HUES48 (cell line): ENCODE measurements around the gene ICE1.
"Not testable (repeated sequence)": the region's sequence is repeated elsewhere in the genome, so short reads cannot be mapped to it uniquely, and the experiment has no call there.

Experiments used
- H3K27ac ChIP-seq: one replicate; pipeline ENCODE4 v1.7.0; 2013; ENCODE audit warnings: low read depth, low read length, inconsistent platforms
- H3K27me3 ChIP-seq: 2 replicates; pipeline ENCODE4 v1.6.1; 2013; ENCODE audit warnings: mild to moderate bottlenecking, low read length; ENCODE audit not compliant: control insufficient read depth, insufficient read depth
- H3K36me3 ChIP-seq: 2 replicates; pipeline ENCODE4 v1.6.1; 2013; ENCODE audit warnings: low read length; ENCODE audit not compliant: control insufficient read depth, insufficient read depth
- H3K4me1 ChIP-seq: 2 replicates; pipeline ENCODE4 v1.6.1; 2013; ENCODE audit warnings: mild to moderate bottlenecking, low read length; ENCODE audit not compliant: control insufficient read depth, insufficient read depth
- H3K4me3 ChIP-seq: 2 replicates; pipeline ENCODE4 v1.5.1; 2013; ENCODE audit warnings: mild to moderate bottlenecking, low read depth, low read length
- H3K9ac ChIP-seq: 2 replicates; pipeline ENCODE4 v1.6.1; 2013; ENCODE audit warnings: mild to moderate bottlenecking, low read depth, low read length, moderate library complexity
- H3K9me3 ChIP-seq: 2 replicates; pipeline ENCODE4 v1.6.1; 2013; ENCODE audit warnings: low read length; ENCODE audit not compliant: control insufficient read depth, insufficient read depth

The ICE1 gene

DNA sequence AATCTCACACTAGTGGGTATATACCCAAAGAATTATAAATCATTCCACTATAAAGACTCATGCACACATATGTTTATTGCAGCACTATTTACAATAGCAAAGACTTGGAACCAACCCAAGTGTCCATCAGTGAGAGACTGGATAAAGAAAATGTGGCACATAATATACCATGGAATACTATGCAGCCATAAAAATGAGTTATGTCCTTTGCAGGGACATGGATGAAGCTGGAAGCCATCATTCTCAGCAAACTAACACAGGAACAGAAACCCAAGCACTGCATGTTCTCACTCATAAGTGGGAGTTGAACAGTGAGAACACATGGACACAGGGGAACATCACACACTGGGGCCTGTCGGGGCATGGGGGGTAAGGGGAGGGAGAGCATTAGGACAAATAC lies 57.1 kb downstream of the ICE1 start:
- not testable (repeated sequence) for H3K27ac ChIP-seq, H3K4me3 ChIP-seq, H3K9ac ChIP-seq, H3K9me3 ChIP-seq, H3K27me3 ChIP-seq
- Histone ChIP-seq H3K4me1 (peaks cover 14% of the 10 kb centered on the region), H3K36me3 (peaks cover 50% of the 10 kb centered on the region)

DNA sequence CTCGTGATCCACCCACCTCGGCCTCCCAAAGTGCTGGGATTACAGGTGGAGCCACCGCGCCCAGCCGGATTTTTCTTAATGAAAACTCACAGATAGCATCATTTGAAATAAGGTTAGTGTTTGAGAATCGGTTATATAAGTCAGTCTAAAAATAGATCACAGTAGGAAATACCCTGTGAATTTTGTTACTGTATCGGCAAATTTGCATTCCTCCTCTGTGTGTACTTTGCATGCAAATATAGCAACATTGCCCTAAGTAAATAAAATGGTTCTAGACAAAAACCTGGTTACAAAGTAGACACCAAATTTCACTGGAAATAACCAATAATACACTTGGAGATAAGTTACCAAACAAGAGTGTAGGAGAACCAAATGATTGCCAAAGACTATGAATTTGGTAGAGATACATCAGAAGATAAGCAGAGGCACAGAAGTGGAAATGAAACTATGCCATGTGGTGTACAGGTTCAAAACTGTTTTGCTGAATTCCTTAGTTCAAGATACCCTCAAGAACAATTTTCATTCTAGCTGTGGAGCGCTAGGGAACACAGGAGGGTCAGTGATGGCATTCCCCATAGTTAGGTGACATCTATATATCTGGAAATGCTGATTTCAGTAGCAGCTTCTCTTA lies 58.1 kb downstream of the ICE1 start:
- Histone ChIP-seq H3K4me1 (peaks cover 14% of the 10 kb centered on the region), H3K4me3 (no peak overlapping the region), H3K9me3 (no peaks in the 10 kb centered on the region), H3K36me3 (peaks cover 48% of the 10 kb centered on the region), H3K27me3 (no peaks in the 10 kb centered on the region), H3K27ac (no peak overlapping the region), H3K9ac (no peak overlapping the region)

DNA sequence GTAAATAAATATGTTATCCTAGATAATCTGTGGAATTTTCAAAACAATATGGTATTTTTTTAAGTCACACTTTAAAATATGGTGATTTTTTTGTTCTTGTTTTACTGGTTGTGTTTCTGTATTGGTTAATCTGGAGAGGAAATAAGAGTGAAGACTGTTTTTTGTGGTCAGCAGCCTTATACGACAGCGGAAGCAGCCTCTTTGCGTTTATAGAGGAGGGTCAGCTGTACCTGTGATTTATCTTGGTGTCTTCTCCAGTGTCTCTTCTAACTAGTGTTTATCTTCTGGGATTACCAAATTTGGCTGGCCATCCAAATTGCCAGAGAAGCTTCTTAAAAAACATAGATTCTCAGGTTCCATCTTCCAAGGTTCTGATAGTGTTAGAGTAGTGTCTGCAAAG lies 58.7 kb downstream of the ICE1 start:
- Histone ChIP-seq H3K27ac (no peak overlapping the region), H3K4me3 (no peak overlapping the region), H3K36me3 (peaks cover 49% of the 10 kb centered on the region), H3K4me1 (peaks cover 14% of the 10 kb centered on the region), H3K9ac (no peak overlapping the region), H3K9me3 (no peaks in the 10 kb centered on the region), H3K27me3 (no peaks in the 10 kb centered on the region)

DNA sequence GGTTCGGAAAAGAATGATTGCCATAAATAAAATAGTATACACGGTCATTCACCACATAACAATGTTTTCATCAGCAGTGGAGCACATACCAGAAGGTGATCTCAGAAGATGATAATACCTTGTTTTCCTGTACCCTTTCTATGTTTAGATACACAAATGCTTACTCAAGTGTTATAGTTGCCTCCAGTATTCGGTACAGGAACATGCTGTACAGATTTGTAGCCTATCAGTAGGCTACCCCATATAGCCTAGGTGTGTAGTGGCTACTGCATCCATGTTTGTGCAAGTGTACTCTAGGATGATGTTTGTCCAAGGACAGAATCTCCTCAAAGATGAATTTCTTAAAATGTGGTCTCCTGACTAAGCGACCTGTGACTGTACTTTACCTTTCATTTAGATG lies 59.2 kb downstream of the ICE1 start:
- Histone ChIP-seq H3K4me3 (no peak overlapping the region), H3K36me3 (peaks cover 49% of the 10 kb centered on the region), H3K4me1 (peaks cover 14% of the 10 kb centered on the region), H3K9ac (no peak overlapping the region), H3K27ac (no peak overlapping the region), H3K9me3 (no peaks in the 10 kb centered on the region), H3K27me3 (no peaks in the 10 kb centered on the region)

DNA sequence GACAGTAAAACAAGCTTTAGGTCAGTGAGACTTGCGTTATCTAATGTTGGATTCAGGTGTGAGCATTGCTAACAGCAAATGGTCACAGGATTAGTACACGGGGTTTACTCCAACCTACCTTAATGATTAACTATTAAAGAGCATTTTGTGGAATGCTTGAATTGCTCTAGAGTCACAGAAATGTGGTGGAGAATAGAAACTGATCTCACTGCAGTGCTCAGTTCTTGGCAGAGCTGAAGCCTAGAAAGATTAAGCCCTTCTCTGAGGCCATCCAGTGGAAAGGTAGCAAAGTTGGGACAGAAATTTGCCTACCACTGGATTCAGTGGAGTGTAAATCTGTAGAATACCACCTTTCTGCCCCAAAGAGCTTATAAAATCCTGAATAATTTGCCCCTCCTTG lies 60.9 kb downstream of the ICE1 start:
- no peaks in the 10 kb centered on the region for H3K9me3 ChIP-seq
- H3K27me3 ChIP-seq: no peaks in the 10 kb centered on the region
- peak overlapping the region; percentile 1 for H3K27ac ChIP-seq
- H3K4me3 ChIP-seq: no peak overlapping the region
- peaks cover 14% of the 10 kb centered on the region for H3K4me1 ChIP-seq
- H3K36me3 ChIP-seq: peaks cover 50% of the 10 kb centered on the region
- no peak overlapping the region for H3K9ac ChIP-seq

DNA sequence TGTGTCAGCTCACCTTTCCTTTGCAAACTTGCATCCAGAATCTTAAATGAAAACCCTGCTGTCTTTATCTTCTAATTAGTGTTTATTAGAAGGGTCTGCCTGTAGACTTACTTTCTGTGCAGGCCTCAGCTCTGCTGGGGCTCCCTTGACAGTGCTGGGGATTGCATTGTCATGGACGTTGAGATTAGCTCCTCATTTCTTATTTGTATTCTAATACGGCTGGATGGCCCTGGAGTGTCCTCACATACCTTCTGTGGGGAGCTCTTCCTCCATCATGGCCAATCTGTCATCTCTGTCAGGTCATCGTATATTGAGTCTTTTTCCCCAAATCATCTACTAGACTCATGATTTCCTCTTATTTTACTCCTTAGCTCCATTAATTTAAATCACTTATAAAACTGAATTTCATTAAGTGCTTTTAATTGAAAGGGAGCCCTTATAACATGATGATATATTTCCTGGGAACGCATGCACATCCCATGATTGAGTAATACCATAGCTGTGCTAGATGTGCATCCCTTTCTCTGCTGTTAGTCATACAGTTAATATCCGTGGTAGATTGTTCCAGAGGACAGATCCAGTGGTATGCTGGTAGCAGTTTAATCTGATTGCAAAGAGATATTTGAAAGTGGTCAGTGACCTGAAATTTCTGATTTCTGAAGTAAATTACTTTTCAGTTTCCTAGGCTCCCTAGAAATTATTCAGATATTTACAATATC lies 61.6 kb downstream of the ICE1 start:
- H3K9ac ChIP-seq: no peak overlapping the region
- H3K27me3 ChIP-seq: no peaks in the 10 kb centered on the region
- H3K36me3 ChIP-seq: peaks cover 51% of the 10 kb centered on the region
- peak overlapping the region; percentile 1 for H3K27ac ChIP-seq
- no peak overlapping the region for H3K4me3 ChIP-seq
- H3K4me1 ChIP-seq: peaks cover 14% of the 10 kb centered on the region
- H3K9me3 ChIP-seq: no peaks in the 10 kb centered on the region

DNA sequence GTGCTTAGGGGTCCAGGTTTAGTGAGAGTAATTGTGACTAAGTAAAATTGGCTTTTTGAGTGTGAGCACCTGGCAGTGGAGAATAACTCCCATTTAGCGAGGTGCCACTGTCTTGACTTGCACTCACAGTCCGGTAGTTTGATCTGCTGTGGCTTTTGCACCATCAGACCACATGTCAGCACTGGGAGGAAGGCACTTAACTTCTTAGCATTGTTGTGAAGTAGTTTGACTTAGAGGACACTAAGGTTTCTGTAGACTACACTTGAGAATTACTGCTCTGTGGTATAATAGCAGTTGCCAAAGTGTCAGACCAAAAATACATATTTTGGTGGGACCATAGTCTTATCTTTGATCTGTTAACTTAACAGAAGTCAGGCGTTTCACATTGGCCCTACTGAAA lies 63.6 kb downstream of the ICE1 start:
- no peak overlapping the region for H3K4me3 ChIP-seq
- no peak overlapping the region for H3K27ac ChIP-seq
- H3K27me3 ChIP-seq: no peaks in the 10 kb centered on the region
- no peak overlapping the region for H3K9ac ChIP-seq
- peaks cover 14% of the 10 kb centered on the region for H3K4me1 ChIP-seq
- H3K9me3 ChIP-seq: no peaks in the 10 kb centered on the region
- H3K36me3 ChIP-seq: peaks cover 64% of the 10 kb centered on the region

DNA sequence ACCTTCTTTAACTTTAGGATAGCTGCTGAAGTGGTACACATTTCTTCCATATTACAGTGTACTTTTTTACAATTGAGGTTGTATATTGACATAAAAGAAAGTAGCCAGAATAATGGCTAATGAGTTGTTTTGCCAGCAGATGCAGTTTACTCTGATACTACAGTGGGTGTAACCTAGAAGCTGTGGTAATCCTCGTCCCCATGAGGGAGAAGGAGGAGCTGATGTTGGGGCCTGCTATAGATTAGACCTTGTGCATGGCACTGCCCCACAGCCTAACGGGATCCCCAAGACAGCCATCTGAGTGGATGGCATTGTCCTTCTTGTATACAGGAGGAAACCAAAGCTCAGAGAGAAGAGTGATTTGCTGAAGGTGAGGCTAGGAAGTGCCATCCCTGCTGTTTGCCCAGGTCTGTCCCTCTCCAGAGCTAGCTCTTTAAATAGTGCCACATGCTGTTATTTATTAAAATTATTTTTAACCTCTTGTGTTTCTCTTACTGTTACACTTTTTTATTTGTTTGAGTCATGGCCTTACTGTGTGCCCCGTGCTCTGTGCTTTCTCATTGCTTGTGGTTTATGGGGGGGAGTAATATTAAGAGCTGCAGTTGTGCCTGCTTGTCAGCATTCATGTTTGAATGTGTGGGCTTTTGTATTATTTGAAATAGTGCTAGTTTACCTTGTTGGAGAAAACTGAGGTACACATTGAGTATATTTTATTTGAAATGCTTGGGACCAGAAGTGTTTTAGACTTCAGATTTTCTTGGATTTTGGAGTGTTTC lies 65.3 kb downstream of the ICE1 start:
- Histone ChIP-seq H3K27ac (no peak overlapping the region), H3K9me3 (no peaks in the 10 kb centered on the region), H3K4me1 (peaks cover 16% of the 10 kb centered on the region), H3K36me3 (peaks cover 53% of the 10 kb centered on the region), H3K27me3 (no peaks in the 10 kb centered on the region), H3K4me3 (no peak overlapping the region), H3K9ac (no peak overlapping the region)

DNA sequence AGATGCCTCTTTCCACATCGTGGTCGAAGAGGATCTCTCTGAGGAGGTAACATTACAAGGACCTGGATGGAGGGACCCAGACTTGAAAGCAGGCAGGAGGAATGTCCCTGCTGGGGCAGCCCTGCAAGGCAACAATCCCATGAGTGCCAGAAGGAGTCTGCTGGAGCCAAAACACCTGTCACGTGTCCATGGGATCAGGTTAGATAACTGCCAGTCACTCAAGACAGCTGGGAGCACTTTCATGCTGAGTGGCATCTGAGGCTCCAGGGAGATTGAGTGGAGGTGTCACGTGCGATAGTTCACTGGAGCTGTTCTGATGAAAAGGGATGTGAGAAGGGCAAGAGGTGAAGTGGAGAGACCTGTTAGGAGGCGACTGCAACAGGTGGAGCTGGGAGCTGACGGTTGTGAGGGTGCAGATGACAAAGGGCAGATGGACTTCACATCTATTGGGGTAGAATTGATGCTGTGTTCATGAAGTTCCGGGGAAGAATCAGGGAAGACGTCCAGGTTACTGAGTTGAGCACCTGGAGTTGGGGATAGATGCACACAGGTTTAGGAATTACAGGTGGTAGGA lies 68.4 kb downstream of the ICE1 start:
- 0 out of 2 replicates have a peak, but pooled peaks cover 4% of the 10 kb centered on the region for H3K4me1 ChIP-seq

DNA sequence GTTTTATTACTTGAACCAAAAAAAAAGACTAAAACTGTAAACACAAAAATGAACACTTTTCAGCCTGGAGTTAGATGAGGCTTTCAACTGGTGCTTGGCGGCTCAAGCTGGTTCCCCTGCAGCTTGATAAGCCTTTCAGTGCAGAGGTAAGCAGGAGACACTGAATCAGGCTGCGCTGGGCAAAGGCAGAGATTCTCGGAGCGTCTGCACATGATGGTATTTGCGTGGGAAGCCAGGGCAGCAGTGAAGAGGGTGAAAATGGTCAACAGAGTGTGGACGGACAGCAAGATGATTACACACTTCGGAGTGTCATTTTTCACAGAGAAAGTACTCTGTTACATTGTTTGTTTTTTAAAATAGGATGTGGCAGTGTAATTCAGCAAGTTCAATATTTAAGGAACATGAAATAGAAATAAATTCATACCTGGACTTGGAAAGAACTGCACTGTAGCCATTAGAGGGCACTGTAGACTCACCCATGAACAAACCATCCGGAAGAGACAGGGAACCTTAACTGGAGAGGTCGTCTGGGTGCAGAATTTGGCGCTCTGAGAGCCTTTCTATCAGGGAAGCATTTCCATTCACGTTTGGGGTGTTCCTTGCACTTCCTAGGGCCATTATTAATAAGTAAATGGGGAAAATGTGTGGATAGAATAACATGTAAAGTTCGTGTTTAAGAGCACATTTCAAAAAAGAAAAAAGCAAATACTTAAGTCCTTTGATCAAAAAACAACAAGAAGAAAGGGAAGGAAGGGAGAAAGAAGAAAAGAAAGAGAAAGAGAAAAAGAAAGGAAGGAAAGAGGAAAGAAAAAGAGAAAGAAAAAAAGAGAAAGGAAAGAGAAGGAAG lies 69.8 kb downstream of the ICE1 start:
- H3K4me1 ChIP-seq: peaks cover 13% of the 10 kb centered on the region
- no peak overlapping the region for H3K9ac ChIP-seq
- no peak overlapping the region for H3K4me3 ChIP-seq

More for the DNA sequence above, 68.4 kb downstream of the ICE1 start:
- no peaks in the 10 kb centered on the region for H3K9me3 ChIP-seq
- H3K36me3 ChIP-seq: peaks cover 38% of the 10 kb centered on the region
- H3K27me3 ChIP-seq: peaks cover 5% of the 10 kb centered on the region; the same call in 1 of the 2 replicates
- no peak overlapping the region for H3K9ac ChIP-seq
- H3K27ac ChIP-seq: no peak overlapping the region
- H3K4me3 ChIP-seq: no peak overlapping the region

More for the DNA sequence above, 69.8 kb downstream of the ICE1 start:
- Histone ChIP-seq H3K9me3 (no peaks in the 10 kb centered on the region), H3K27ac (no peak overlapping the region), H3K36me3 (peaks cover 24% of the 10 kb centered on the region; the same call in 1 of the 2 replicates), H3K27me3 (peaks cover 13% of the 10 kb centered on the region)
